HEK293 (cell line): ENCODE results near the gene LPCAT1.

Experiments
- CTCF ChIA-PET: fragments of 350-600 bp; formaldehyde crosslinking; extraction: SDS; loops from one replicate; lab custom pipeline; 2021; ENCODE audit warnings: antibody characterized with exemption; lab: Yijun Ruan, JAX
- POLR2A ChIA-PET: fragments of 300-600 bp; formaldehyde crosslinking; extraction: SDS; loops from one replicate; lab custom pipeline; 2020; ENCODE audit warnings: antibody characterized with exemption, inconsistent platforms; lab: Yijun Ruan, JAX
- H3K27ac ChIP-seq: fragments of 200-500 bp; sonication (Bioruptor generic); 2 replicates; pipeline ENCODE4 v1.5.1; 2014; ENCODE audit warnings: low read depth, low read length, control low read depth, inconsistent platforms; ENCODE audit errors: extremely low read depth
- H3K36me3 ChIP-seq, 2 experiments: fragments of 200-500 bp in 1 of 2; sonication (Bioruptor generic) in 1 of 2; 1 replicate in 1 of 2; 2 replicates in 1 of 2; pipeline ENCODE4 v1.5.1; 2014 to 2017; ENCODE audit warnings: inconsistent platforms in 2 of 2, low read length in 2 of 2; ENCODE audit not compliant: control insufficient read depth in 2 of 2, insufficient read depth in 1 of 2
- H3K4me1 ChIP-seq: fragments of 200-500 bp; sonication (Bioruptor generic); 2 replicates; pipeline ENCODE4 v1.5.1; 2014; ENCODE audit warnings: mild to moderate bottlenecking, low read length, inconsistent platforms; ENCODE audit not compliant: control insufficient read depth, insufficient read depth
- H3K4me3 ChIP-seq: 2 replicates; pipeline ENCODE4 v1.5.1; 2011; ENCODE audit warnings: low read depth, mild to moderate bottlenecking, control low read depth, low read length, moderate library complexity
- H3K9me3 ChIP-seq: fragments of 200-500 bp; sonication (Bioruptor generic); 2 replicates; pipeline ENCODE4 v1.5.1; 2014; ENCODE audit warnings: low read depth, low read length, inconsistent platforms; ENCODE audit not compliant: control insufficient read depth, insufficient read depth
- EGR2 ChIP-seq: fragments of 450-650 bp; formaldehyde crosslinking; IDR thresholded peaks from 2 replicates; pipeline ENCODE4 v1.5.1; 2016; ENCODE audit warnings: low read depth, missing biosample characterization, missing genetic modification characterization
- GLI2 ChIP-seq: fragments of 450-650 bp; formaldehyde crosslinking; IDR thresholded peaks from 2 replicates; pipeline ENCODE4; 2017; ENCODE audit warnings: missing biosample characterization, missing genetic modification characterization, low read depth, borderline replicate concordance
- MEIS1 ChIP-seq: sonication (generic); formaldehyde crosslinking; IDR thresholded peaks from 2 replicates; pipeline ENCODE4 v1.8.1; 2022; ENCODE audit warnings: missing genetic modification reagents, mild to moderate bottlenecking, borderline replicate concordance
- PBX3 ChIP-seq: sonication (generic); formaldehyde crosslinking; IDR thresholded peaks from 2 replicates; pipeline ENCODE4 v1.8.1; 2022; ENCODE audit warnings: mild to moderate bottlenecking, moderate library complexity, missing genetic modification reagents
- PRDM10 ChIP-seq: fragments of 450-650 bp; formaldehyde crosslinking; IDR thresholded peaks from 2 replicates; pipeline ENCODE4 v1.5.1; 2016; ENCODE audit warnings: missing biosample characterization, missing genetic modification characterization
- SCRT2 ChIP-seq: fragments of 450-650 bp; formaldehyde crosslinking; IDR thresholded peaks from 2 replicates; pipeline ENCODE4 v1.5.1; 2016; ENCODE audit warnings: missing biosample characterization, missing genetic modification characterization
- SP2 ChIP-seq: fragments of 450-650 bp; formaldehyde crosslinking; IDR thresholded peaks from 2 replicates; pipeline ENCODE4 v1.5.1; 2016; ENCODE audit warnings: missing biosample characterization, missing genetic modification characterization
- SP3 ChIP-seq: fragments of 450-650 bp; formaldehyde crosslinking; IDR thresholded peaks from 2 replicates; pipeline ENCODE4 v1.5.1; 2016; ENCODE audit warnings: missing biosample characterization, missing genetic modification characterization
- ZBTB20 ChIP-seq: fragments of 450-650 bp; formaldehyde crosslinking; IDR thresholded peaks from 2 replicates; pipeline ENCODE4 v1.5.1; 2016; ENCODE audit warnings: missing biosample characterization, missing genetic modification characterization
- ZFP41 ChIP-seq: fragments of 450-650 bp; formaldehyde crosslinking; IDR thresholded peaks from 2 replicates; pipeline ENCODE4 v1.5.1; 2016; ENCODE audit warnings: missing biosample characterization, missing genetic modification characterization, borderline replicate concordance
- ZNF146 ChIP-seq: fragments of 450-650 bp; formaldehyde crosslinking; IDR thresholded peaks from 2 replicates; pipeline ENCODE4 v1.5.1; 2016; ENCODE audit warnings: missing biosample characterization, missing genetic modification characterization
- ZNF221 ChIP-seq: fragments of 450-650 bp; formaldehyde crosslinking; IDR thresholded peaks from 2 replicates; pipeline ENCODE4 v1.5.1; 2017; ENCODE audit warnings: missing biosample characterization, missing genetic modification characterization, borderline replicate concordance
- ZNF248 ChIP-seq: fragments of 450-650 bp; formaldehyde crosslinking; IDR thresholded peaks from 2 replicates; pipeline ENCODE4 v1.5.1; 2017; ENCODE audit warnings: missing biosample characterization, missing genetic modification characterization
- ZNF292 ChIP-seq: fragments of 450-650 bp; formaldehyde crosslinking; IDR thresholded peaks from 2 replicates; pipeline ENCODE4 v1.5.1; 2016; ENCODE audit warnings: low read depth, missing biosample characterization, missing genetic modification characterization, borderline replicate concordance
- ZNF311 ChIP-seq: fragments of 450-650 bp; formaldehyde crosslinking; IDR thresholded peaks from 2 replicates; pipeline ENCODE4 v1.5.1; 2017; ENCODE audit warnings: missing biosample characterization, missing genetic modification characterization, borderline replicate concordance
- ZNF366 ChIP-seq: fragments of 450-650 bp; formaldehyde crosslinking; conservative IDR thresholded peaks from 2 replicates; pipeline ENCODE4 v1.5.1; 2016; ENCODE audit warnings: missing biosample characterization, missing genetic modification characterization
- ZNF423 ChIP-seq: fragments of 450-650 bp; formaldehyde crosslinking; IDR thresholded peaks from 2 replicates; pipeline ENCODE4 v1.5.1; 2016; ENCODE audit warnings: missing biosample characterization, missing genetic modification characterization
- ZNF654 ChIP-seq: fragments of 450-650 bp; formaldehyde crosslinking; IDR thresholded peaks from 2 replicates; pipeline ENCODE4 v1.5.1; 2016; ENCODE audit warnings: low read depth, missing biosample characterization, missing genetic modification characterization
- ZNF76 ChIP-seq: fragments of 450-650 bp; formaldehyde crosslinking; IDR thresholded peaks from 2 replicates; pipeline ENCODE4; 2016; ENCODE audit warnings: low read depth, missing biosample characterization, missing genetic modification characterization, borderline replicate concordance
- ZNF791 ChIP-seq: fragments of 450-650 bp; formaldehyde crosslinking; IDR thresholded peaks from 2 replicates; pipeline ENCODE4 v1.5.1; 2016; ENCODE audit warnings: missing biosample characterization, missing genetic modification characterization
- ZNF837 ChIP-seq: fragments of 450-650 bp; formaldehyde crosslinking; IDR thresholded peaks from 2 replicates; pipeline ENCODE4 v1.5.1; 2016; ENCODE audit warnings: missing biosample characterization, missing genetic modification characterization
- ZSCAN4 ChIP-seq: fragments of 450-650 bp; formaldehyde crosslinking; IDR thresholded peaks from 2 replicates; pipeline ENCODE4 v1.5.1; 2017; ENCODE audit warnings: missing biosample characterization, missing genetic modification characterization
- ZXDB ChIP-seq: fragments of 450-650 bp; formaldehyde crosslinking; IDR thresholded peaks from 2 replicates; pipeline ENCODE4 v1.5.1; 2016; ENCODE audit warnings: missing biosample characterization, missing genetic modification characterization

LPCAT1 gene

GRCh38 chr5:1537603-1538154 is 13.9 kb upstream of the LPCAT1 start:
- ChIA-PET CTCF (interaction anchor here (1.2 kb wide), 1 partner anchor 57 kb away, joined by 3 read pairs; no protein-coding TSS in a partner anchor), POLR2A (no interaction called here)
- no peak overlapping the region for H3K27ac ChIP-seq

GRCh38 chr5:1536871-1537602 is 13.3 kb upstream of the LPCAT1 start:
- POLR2A ChIA-PET, result no interaction called here
- Histone ChIP-seq H3K36me3 (no peaks in the 10 kb centered on the region), H3K4me3 (no peak overlapping the region), H3K9me3 (no peaks in the 10 kb centered on the region), H3K4me1 (no peaks in the 10 kb centered on the region), H3K27ac (no peak overlapping the region)
- TF ChIP-seq ZSCAN4 (tag by site-specific recombination) (no peak), ZNF76 (no peak), SP2 (tag by site-specific recombination) (no peak), ZFP41 (tag by site-specific recombination) (no peak), EGR2 (tag by site-specific recombination) (no peak), PBX3 (no peak), ZBTB20 (tag by site-specific recombination) (no peak)
- CTCF ChIA-PET, result interaction anchor here (0.6 to 1.3 kb wide), 3 partner anchors 10 to 107 kb away, joined by 3 to 5 read pairs (median 4); no protein-coding TSS in a partner anchor

More at GRCh38 chr5:1537603-1538154, 13.9 kb upstream of the LPCAT1 start:
- Histone ChIP-seq H3K4me1 (no peaks in the 10 kb centered on the region), H3K36me3 (no peaks in the 10 kb centered on the region)
- TF ChIP-seq PBX3 (no peak), ZNF837 (tag by site-specific recombination) (no peak)
- TF ChIP-seq, all 188 proteins: peak for 0
- Histone ChIP-seq H3K4me3 (no peak overlapping the region), H3K9me3 (no peaks in the 10 kb centered on the region)

- TF ChIP-seq ZNF221 (no peak), SP3 (no peak), ZNF311 (tag by site-specific recombination) (no peak), ZNF292 (tag by site-specific recombination) (no peak), ZNF146 (tag by site-specific recombination) (no peak), ZNF423 (tag by site-specific recombination) (no peak), ZNF791 (tag by site-specific recombination) (no peak), SCRT2 (no peak), ZNF654 (tag by site-specific recombination) (no peak), GLI2 (no peak), MEIS1 (CRISPR knock-in tag) (no peak), ZNF248 (tag by site-specific recombination) (no peak), PRDM10 (tag by site-specific recombination) (no peak), ZXDB (tag by site-specific recombination) (no peak), ZNF366 (tag by site-specific recombination) (no peak), ZBTB20 (tag by site-specific recombination) (no peak)
- TF ChIP-seq, all 188 proteins: peak for 0
- POLR2A ChIA-PET, result no interaction called here
- CTCF ChIA-PET, result interaction anchor here (0.6 to 1.3 kb wide), 3 partner anchors 9 to 108 kb away, joined by 4 to 5 read pairs (median 4); no protein-coding TSS in a partner anchor
- Histone ChIP-seq H3K27ac (no peak overlapping the region), H3K4me3 (no peak overlapping the region), H3K36me3 (no peaks in the 10 kb centered on the region), H3K9me3 (no peaks in the 10 kb centered on the region), H3K4me1 (no peaks in the 10 kb centered on the region)
Measured at GRCh38 chr5:1536322-1536845, 12.6 kb upstream of the LPCAT1 start.
